ENCODE measurements around the gene NTRK1.

The NTRK1 gene

GRCh38 chr1:156895927-156896326 is 35.3 kb downstream of the NTRK1 start:
- peaks cover 6% of the 10 kb centered on the region for H3K4me1 ChIP-seq (ENCODE audit: low read depth, poor library complexity, severe bottlenecking)
- H3K27me3 ChIP-seq (ENCODE audit: insufficient read depth, low read depth): peaks cover 98% of the 10 kb centered on the region
- no peak overlapping the region for H3K9ac ChIP-seq
- H3K4me2 ChIP-seq: no peak overlapping the region
- no peak overlapping the region for H3K27ac ChIP-seq
- H3K4me3 ChIP-seq (IDR thresholded peaks at IDR 0.05; ENCODE audit: insufficient read depth, low read depth, low read length): no peak overlapping the region
- H3K36me3 ChIP-seq (ENCODE audit: insufficient read depth): no peaks in the 10 kb centered on the region
- TF ChIP-seq CTCF (conservative IDR thresholded peaks at IDR 0.05; ENCODE audit: low read depth, low read length): no peak
- H4K20me1 ChIP-seq (ENCODE audit: insufficient read depth): no peaks in the 10 kb centered on the region
- H3K79me2 ChIP-seq (ENCODE audit: insufficient read depth, low read depth): no peaks in the 10 kb centered on the region
- H2AFZ ChIP-seq (ENCODE audit: low read depth): no peak overlapping the region

GRCh38 chr1:156896490-156897033 is 35.9 kb downstream of the NTRK1 start:
- Histone ChIP-seq H3K4me3 (IDR thresholded peaks at IDR 0.05; ENCODE audit: insufficient read depth, low read depth, low read length) (no peak overlapping the region), H2AFZ (ENCODE audit: low read depth) (no peak overlapping the region), H3K4me2 (no peak overlapping the region), H3K36me3 (ENCODE audit: insufficient read depth) (no peaks in the 10 kb centered on the region), H3K4me1 (ENCODE audit: low read depth, poor library complexity, severe bottlenecking) (peaks cover 6% of the 10 kb centered on the region), H3K27me3 (ENCODE audit: insufficient read depth, low read depth) (peaks cover 98% of the 10 kb centered on the region), H3K27ac (no peak overlapping the region), H3K9ac (no peak overlapping the region), H3K79me2 (ENCODE audit: insufficient read depth, low read depth) (no peaks in the 10 kb centered on the region), H4K20me1 (ENCODE audit: insufficient read depth) (no peaks in the 10 kb centered on the region)
- TF ChIP-seq CTCF (conservative IDR thresholded peaks at IDR 0.05; ENCODE audit: low read depth, low read length): no peak

- H3K4me2 ChIP-seq: no peak overlapping the region
- no peak overlapping the region for H3K27ac ChIP-seq
- H3K9ac ChIP-seq: no peak overlapping the region
Observed at GRCh38 chr1:156897078-156897825, 36.6 kb downstream of the NTRK1 start.

GRCh38 chr1:156898161-156898566 is 37.5 kb downstream of the NTRK1 start:
- Histone ChIP-seq H3K4me1 (ENCODE audit: low read depth, poor library complexity, severe bottlenecking) (no peaks in the 10 kb centered on the region), H3K36me3 (ENCODE audit: insufficient read depth) (no peaks in the 10 kb centered on the region), H3K27ac (no peak overlapping the region), H2AFZ (ENCODE audit: low read depth) (no peak overlapping the region), H3K79me2 (ENCODE audit: insufficient read depth, low read depth) (no peaks in the 10 kb centered on the region), H3K27me3 (ENCODE audit: insufficient read depth, low read depth) (peaks cover 98% of the 10 kb centered on the region), H3K4me2 (no peak overlapping the region), H3K9ac (no peak overlapping the region), H4K20me1 (ENCODE audit: insufficient read depth) (no peaks in the 10 kb centered on the region), H3K4me3 (IDR thresholded peaks at IDR 0.05; ENCODE audit: insufficient read depth, low read depth, low read length) (no peak overlapping the region)
- TF ChIP-seq CTCF (conservative IDR thresholded peaks at IDR 0.05; ENCODE audit: low read depth, low read length): no peak

More at GRCh38 chr1:156897078-156897825, 36.6 kb downstream of the NTRK1 start:
- Histone ChIP-seq H3K27me3 (ENCODE audit: insufficient read depth, low read depth) (peaks cover 98% of the 10 kb centered on the region), H3K79me2 (ENCODE audit: insufficient read depth, low read depth) (no peaks in the 10 kb centered on the region), H4K20me1 (ENCODE audit: insufficient read depth) (no peaks in the 10 kb centered on the region), H2AFZ (ENCODE audit: low read depth) (no peak overlapping the region), H3K4me3 (IDR thresholded peaks at IDR 0.05; ENCODE audit: insufficient read depth, low read depth, low read length) (no peak overlapping the region), H3K36me3 (ENCODE audit: insufficient read depth) (no peaks in the 10 kb centered on the region), H3K4me1 (ENCODE audit: low read depth, poor library complexity, severe bottlenecking) (peaks cover 3% of the 10 kb centered on the region)
- no peak for TF ChIP-seq CTCF (conservative IDR thresholded peaks at IDR 0.05; ENCODE audit: low read depth, low read length)

Data from KMS-11 (cell line).